Activated CD4-positive, alpha-beta T cell treated with anti-CD3 and anti-CD28 coated beads, Interleukin-2, amount 50 U/mL, for 4 hours (primary cell): ENCODE measurements around the gene C1orf53.
"Not testable (repeated sequence)": the region's sequence is repeated elsewhere in the genome, so short reads cannot be mapped to it uniquely, and the experiment has no call there.

Experiments used
- DNase-seq, 2 experiments: peaks; one replicate each; pipeline ENCODE4 v3.0.0-alpha.2; 2020

C1orf53 gene

GRCh38 chr1:197922070-197922390 lies 19.6 kb downstream of the C1orf53 start:
- no peak for DNase-seq

- no peak for DNase-seq
Observed at GRCh38 chr1:197923038-197923437, 20.6 kb downstream of the C1orf53 start.

DNA sequence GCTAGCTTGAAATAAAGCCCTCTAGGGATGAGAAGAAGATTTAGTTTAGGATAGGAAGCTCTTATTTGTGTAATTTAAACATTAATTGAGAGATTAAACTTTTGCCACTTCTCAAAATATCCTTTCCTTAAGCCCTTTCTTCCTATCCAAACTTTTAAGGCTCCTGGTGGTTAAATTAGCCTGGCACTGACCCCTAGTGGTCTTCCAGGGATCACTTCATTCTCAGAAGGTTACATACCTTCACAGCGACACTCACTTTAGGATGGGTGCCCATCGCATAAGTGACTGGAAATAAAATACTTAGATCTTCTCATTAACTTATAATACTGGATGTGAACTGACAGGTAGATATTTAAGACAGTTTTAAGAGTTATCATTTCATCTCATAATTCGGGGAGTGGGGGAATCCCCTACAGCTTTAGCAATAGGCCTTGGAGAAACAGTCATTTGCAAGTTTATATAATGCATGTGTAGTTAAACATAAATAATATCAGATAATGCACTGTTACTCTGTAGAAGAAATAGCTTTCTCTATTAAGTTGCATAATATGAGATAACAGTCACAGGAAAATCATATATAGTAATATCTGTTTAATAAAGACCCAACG lies 22.2 kb downstream of the C1orf53 start:
- no peak for DNase-seq

GRCh38 chr1:197927908-197928665 lies 25.7 kb downstream of the C1orf53 start:
- no peak for DNase-seq

DNA sequence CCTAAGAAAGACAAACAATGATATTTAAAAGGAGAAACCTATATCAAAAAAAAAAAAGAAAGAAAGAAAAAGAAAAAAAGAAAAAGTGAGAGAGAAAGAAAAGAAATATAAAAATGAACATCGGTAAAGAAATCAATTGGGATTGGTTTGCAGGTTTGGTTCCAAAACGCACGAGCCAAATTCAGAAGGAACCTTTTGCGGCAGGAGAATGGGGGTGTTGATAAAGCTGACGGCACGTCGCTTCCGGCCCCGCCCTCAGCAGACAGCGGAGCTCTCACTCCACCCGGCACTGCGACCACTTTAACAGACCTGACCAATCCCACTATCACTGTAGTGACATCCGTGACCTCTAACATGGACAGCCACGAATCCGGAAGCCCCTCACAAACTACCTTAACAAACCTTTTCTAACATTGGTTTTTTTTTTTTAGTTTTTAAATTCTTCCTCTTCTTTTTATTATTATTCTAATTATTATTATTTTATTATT lies 26.5 kb downstream of the C1orf53 start:
- DNase-seq, result no peak

DNA sequence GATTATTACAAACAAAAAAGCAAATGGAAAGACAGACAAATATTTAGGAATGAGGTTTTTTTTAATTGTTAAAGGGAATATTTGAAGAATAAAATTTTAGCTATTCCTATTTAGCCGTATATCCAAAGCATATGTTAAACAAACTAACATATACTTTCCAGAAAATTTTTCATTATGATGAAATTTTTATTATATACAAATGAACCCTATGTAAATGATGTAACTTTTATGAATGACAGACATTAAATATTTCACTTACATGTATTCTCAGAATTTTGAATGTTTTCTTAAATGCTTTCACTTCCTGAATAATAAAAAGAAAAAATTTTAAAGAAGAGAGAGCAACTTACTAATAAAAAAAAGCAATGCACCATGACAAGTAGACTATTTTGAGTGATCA lies 30.6 kb downstream of the C1orf53 start:
- no peak for DNase-seq

- no peak for DNase-seq
Observed at GRCh38 chr1:197933647-197934046, 31.2 kb downstream of the C1orf53 start.

DNA sequence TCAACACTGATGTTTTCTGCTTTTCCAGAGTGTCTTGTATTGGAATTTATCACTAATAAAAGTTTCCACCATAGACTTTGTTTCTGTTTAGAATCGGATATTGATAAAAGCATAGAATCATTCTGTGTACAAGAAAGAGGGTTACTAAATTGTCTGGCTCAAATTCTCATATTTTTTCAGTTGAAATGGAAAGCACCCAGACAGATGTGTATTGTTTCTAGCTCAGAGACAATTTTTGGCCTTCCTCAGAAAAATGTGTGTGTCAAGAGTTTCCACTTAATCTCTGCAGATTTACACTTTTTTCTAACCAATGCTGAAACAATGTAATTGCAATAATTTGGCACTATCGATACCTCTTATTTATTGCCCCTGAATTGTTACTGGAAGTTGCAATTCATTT lies 35.0 kb downstream of the C1orf53 start:
- DNase-seq, result no peak

GRCh38 chr1:197937892-197938291 lies 35.5 kb downstream of the C1orf53 start:
- DNase-seq, result no peak

DNA sequence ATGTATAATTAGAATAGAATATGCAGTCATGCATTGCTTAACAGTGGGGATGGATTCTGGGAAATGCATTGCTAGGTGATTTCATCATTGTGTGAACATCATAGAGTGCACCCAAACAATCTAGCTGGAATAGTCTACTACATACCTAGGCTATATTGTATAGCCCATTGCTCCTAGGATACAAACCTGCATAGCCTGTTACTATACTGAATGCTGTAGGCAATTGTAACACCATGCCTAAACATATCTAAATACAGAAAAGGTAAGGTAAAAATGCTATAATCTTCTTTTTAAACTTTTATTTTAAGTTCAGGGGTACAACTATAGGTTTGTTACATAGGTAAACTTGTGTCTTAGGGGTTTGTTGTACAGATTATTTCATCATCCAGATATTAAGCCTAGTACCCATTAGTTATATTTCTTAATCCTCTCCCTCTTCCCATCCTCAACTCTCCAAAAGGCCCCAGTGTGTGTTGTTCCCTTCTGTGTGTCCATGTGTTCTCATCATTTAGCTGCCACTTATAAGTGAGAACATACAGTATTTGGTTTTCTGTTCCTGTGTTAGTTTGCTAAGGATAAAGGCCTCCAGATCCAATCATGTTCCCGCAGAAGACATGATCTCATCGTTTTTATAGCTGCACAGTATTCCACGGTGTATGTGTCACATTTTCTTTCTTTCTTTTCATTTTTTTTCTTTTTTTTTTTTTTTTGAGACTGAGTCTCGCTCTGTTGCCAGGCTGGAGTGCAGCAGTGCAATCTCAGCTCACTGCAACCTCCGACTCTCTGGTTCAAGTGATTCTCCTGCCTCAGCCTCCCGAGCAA lies 36.9 kb downstream of the C1orf53 start:
- not testable (repeated sequence) for DNase-seq

DNA sequence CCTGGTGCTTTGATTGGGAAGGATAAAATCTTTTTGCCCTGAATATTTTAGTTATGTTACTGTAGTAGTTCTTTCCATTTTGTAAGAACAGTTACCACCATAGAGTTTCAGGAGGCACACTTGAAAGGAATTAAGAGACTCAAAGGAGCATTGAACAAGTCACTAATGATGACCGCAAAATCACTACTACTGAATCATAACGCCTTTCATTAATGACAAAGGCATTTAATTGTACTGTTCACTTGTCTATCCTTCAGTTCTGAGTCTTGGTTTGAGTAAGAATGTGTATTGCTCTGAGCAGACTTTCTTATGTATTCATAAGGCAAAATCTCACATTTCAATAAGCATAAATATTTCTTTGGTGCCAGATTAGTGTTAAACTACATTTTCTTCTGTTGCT lies 39.6 kb downstream of the C1orf53 start:
- DNase-seq, result no peak

- no peak for DNase-seq
Observed at GRCh38 chr1:197944485-197944884, 42.1 kb downstream of the C1orf53 start.

- peak; percentile 5 to 11 for DNase-seq
Observed at GRCh38 chr1:197948926-197949899, 46.8 kb downstream of the C1orf53 start.

GRCh38 chr1:197951089-197951488 lies 48.7 kb downstream of the C1orf53 start:
- no peak for DNase-seq

- DNase-seq, result no peak
Observed at GRCh38 chr1:197951617-197952175, 49.3 kb downstream of the C1orf53 start.

DNA sequence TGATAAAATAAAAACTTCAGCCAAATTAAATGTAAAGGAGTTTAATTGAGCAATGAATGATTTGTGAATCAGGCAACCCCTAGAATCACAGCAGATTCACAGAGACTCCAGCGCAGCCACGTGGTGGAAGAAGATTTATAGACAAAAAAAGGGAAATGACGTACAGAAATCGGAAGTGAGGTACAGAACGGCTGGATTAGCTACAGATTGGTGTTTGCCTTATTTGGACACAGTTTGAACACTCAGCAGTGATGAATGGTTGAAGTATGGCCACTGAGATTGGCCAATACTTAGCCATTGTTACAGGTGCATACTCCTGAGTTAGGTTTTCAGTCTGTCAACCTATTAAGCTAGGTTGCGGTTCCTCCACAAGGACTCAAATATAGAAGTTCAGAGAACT lies 51.0 kb downstream of the C1orf53 start:
- not testable (repeated sequence) for DNase-seq

- no peak for DNase-seq
Observed at GRCh38 chr1:197954718-197955418, 52.4 kb downstream of the C1orf53 start.

- no peak for DNase-seq
Observed at GRCh38 chr1:197955486-197956394, 53.3 kb downstream of the C1orf53 start.
